OCI-LY3 (cell line): Measurements from ENCODE around the gene B3GALT6.

ENCODE experiments used
- EZH2phosphoT487 ChIP-seq: fragments of 200-600 bp; shearing (Covaris generic); IDR thresholded peaks from 2 replicates; pipeline ENCODE4 v1.6.1; 2018; ENCODE audit warnings: antibody characterized with exemption, mixed run types, low read depth
- TF ChIP-seq, protein P1 (sequence below): fragments of 200-600, 300-600 bp; sonication (generic); IDR thresholded peaks from 2 replicates; pipeline ENCODE4 v1.5.1; 2014; ENCODE audit warnings: antibody characterized with exemption, low read length, low read depth

DNA sequence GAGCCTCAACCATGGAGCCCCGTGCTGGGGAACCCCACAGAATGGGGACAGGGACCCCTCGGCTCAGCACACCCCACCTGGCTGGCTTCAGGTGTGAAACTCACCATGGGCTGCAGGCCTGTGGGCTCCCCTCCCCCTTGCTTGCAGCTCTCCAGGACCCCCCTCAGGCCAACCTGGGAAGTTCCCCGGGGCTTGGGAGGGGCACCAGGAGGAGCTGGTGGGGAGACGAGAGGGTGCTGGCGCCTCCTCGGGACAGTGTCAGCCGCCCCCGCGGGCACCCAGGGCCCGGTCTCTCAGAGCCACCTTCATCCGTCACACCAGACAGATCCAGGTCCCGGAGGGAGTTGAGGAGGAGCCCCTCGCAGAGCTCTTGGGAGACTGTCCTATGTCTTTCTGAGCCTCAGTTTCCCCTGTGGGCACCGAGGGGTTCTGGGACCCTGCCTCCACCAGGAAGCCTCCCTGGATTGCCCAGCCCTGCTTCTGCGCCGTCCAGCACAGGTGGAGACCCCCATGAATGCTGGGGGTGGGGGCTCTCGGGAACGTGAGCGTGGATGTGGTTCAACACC is 25.0 kb upstream of the B3GALT6 start:
- TF ChIP-seq, protein P1, sequence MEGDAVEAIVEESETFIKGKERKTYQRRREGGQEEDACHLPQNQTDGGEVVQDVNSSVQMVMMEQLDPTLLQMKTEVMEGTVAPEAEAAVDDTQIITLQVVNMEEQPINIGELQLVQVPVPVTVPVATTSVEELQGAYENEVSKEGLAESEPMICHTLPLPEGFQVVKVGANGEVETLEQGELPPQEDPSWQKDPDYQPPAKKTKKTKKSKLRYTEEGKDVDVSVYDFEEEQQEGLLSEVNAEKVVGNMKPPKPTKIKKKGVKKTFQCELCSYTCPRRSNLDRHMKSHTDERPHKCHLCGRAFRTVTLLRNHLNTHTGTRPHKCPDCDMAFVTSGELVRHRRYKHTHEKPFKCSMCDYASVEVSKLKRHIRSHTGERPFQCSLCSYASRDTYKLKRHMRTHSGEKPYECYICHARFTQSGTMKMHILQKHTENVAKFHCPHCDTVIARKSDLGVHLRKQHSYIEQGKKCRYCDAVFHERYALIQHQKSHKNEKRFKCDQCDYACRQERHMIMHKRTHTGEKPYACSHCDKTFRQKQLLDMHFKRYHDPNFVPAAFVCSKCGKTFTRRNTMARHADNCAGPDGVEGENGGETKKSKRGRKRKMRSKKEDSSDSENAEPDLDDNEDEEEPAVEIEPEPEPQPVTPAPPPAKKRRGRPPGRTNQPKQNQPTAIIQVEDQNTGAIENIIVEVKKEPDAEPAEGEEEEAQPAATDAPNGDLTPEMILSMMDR: no peak
- no peak for TF ChIP-seq EZH2phosphoT487
